RWPE1 (cell line): ENCODE data around the gene PLOD1.

Source experiments
- CTCF ChIA-PET: fragments of 350-600 bp; sonication (Branson Sonifier 250); formaldehyde crosslinking; extraction: SDS; loops from one replicate; lab custom pipeline; 2021; lab: Yijun Ruan, JAX
- POLR2A ChIA-PET: fragments of 400-600 bp; formaldehyde crosslinking; extraction: SDS; loops from one replicate; lab custom pipeline; 2020; ENCODE audit warnings: antibody characterized with exemption; ENCODE audit not compliant: low non-redundant PET; lab: Yijun Ruan, JAX
- DNase-seq: peaks from one replicate; pipeline ENCODE4 v3.0.0; 2012; ENCODE audit warnings: low spot score
- H3K27ac ChIP-seq: fragments of 450-650 bp; 2 replicates; pipeline ENCODE4 v1.5.1; 2017
- TF ChIP-seq, protein P1 (sequence below): fragments of 450-650 bp; conservative IDR thresholded peaks from 2 replicates; pipeline ENCODE4 v1.5.1; 2017; ENCODE audit warnings: low read depth, mild to moderate bottlenecking

Gene PLOD1

DNA sequence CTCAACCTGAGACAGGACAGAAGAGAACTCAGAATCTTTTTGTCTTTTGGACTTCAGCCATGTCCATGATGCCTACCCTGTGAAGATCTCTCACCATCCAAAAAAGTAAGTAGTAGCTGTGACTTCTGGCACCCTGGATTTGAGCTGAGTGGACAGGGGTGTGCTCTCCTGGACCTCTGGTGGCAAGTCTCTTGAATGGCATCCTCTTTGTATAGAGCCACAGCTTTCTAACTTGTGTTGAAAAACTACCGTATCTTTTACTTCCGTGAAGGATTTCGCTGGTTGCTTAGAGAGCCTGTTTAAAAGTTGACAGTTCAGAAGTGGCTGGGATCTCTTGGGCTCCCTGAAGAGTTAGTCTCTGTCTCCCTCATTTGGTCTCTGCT is 47.5 kb downstream of the PLOD1 start:
- ChIA-PET CTCF (interaction anchor here (0.6 to 1.5 kb wide), 5 partner anchors 14 to 143 kb away, joined by 3 to 7 read pairs (median 3); no protein-coding TSS in a partner anchor), POLR2A (no interaction called here)
- H3K27ac ChIP-seq: peak overlapping the region; percentile 99
- DNase-seq: peak; percentile 50
- TF ChIP-seq, protein P1, sequence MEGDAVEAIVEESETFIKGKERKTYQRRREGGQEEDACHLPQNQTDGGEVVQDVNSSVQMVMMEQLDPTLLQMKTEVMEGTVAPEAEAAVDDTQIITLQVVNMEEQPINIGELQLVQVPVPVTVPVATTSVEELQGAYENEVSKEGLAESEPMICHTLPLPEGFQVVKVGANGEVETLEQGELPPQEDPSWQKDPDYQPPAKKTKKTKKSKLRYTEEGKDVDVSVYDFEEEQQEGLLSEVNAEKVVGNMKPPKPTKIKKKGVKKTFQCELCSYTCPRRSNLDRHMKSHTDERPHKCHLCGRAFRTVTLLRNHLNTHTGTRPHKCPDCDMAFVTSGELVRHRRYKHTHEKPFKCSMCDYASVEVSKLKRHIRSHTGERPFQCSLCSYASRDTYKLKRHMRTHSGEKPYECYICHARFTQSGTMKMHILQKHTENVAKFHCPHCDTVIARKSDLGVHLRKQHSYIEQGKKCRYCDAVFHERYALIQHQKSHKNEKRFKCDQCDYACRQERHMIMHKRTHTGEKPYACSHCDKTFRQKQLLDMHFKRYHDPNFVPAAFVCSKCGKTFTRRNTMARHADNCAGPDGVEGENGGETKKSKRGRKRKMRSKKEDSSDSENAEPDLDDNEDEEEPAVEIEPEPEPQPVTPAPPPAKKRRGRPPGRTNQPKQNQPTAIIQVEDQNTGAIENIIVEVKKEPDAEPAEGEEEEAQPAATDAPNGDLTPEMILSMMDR: no peak

DNA sequence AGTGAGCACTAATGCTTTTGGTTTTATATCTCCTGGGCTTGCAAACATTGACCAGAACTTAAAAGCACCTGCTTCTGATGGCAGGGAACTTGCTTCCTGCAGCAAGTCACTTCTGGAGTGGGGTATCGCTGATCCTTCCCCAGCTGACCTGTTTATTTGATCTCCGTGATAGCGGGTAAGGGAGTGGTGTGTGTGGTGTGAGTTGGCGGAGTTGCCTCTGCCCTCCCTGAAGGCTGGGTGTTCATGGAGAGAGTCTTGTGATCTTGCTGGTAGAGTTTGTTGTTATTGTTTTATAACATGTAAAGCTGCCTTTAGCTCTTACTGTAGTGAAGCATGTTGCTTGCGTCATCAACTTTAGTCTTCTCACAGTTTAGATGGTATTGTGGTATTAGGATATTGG is 49.6 kb downstream of the PLOD1 start:
- ChIA-PET CTCF (interaction anchor here (0.6 to 0.9 kb wide), 2 partner anchors 18 to 103 kb away, joined by 3 to 6 read pairs; no protein-coding TSS in a partner anchor), POLR2A (no interaction called here)
- no peak for DNase-seq
- H3K27ac ChIP-seq: peak overlapping the region; percentile 39; the same call in 1 of the 2 replicates
- TF ChIP-seq, protein P1: no peak

DNA sequence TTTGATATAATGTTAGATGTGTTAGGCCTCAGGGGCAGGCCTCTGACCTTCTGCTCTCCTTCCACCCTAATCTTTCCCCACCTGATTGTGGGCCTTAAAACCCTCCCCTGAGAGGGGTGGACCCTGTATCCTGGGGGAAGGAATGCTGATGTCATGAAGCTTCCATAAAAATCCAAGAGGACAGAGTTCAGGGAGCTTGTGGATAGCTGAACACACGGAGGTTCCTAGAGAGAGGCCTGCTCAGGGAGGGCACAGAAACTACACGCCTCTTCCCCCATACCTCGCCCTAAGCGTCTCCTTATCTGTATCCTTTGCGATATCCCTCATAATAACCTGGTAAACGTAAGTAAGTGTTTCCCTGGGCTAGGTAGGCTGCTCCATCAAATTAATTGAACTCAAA is 50.1 kb downstream of the PLOD1 start:
- DNase-seq: no peak
- ChIA-PET POLR2A (no interaction called here), CTCF (interaction anchor here (0.6 to 0.9 kb wide), 2 partner anchors 18 to 103 kb away, joined by 3 to 6 read pairs; no protein-coding TSS in a partner anchor)
- peak overlapping the region; percentile 31; the same call in 1 of the 2 replicates for H3K27ac ChIP-seq
- TF ChIP-seq, protein P1: no peak

DNA sequence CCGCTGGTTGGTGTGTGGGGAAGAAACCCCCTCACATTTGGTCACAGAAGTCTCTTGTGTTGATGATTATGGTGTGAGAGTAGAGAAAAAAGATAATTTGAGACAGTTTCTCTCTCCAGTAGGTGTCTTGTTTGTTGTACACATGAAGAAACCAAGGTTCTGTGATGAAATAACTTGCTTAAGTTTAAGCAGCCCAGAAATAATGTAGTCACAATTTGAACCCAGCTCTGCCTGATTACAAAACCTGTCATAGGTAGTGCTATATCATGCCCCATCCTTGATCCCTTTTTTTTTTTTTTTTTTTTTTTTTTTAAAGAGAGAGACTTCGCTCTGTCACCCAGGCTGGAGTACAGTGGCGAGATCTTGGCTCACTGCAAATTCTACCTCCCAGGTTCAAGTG is 50.7 kb downstream of the PLOD1 start:
- peak overlapping the region; percentile 31; the same call in 1 of the 2 replicates for H3K27ac ChIP-seq
- ChIA-PET CTCF (interaction anchor here (0.9 kb wide), 1 partner anchor 17 kb away, joined by 3 read pairs; no protein-coding TSS in a partner anchor), POLR2A (no interaction called here)
- no peak for DNase-seq
- TF ChIP-seq, protein P1: no peak

DNA sequence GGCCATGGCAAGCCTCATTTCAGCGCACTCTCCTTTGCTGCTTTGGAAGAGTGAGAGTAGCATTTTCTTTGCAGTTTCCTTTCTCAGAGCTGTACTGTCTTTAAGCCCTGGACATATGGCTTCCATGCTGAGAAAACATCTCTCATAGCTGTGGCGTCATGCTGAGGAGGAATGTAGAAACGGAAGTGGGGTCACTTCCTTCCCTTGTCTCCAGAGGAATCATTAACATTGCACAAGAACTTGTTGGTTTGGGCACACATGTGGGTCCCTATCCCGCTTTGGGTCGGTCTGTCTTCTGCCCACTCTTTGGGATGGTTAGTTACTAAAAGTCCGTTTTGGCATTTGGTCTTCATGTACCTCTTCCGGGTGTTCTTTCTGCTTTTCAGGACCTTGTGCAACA is 51.3 kb downstream of the PLOD1 start:
- ChIA-PET POLR2A (no interaction called here), CTCF (no interaction called here)
- TF ChIP-seq, protein P1: no peak
- DNase-seq: no peak
- H3K27ac ChIP-seq: no peak overlapping the region

DNA sequence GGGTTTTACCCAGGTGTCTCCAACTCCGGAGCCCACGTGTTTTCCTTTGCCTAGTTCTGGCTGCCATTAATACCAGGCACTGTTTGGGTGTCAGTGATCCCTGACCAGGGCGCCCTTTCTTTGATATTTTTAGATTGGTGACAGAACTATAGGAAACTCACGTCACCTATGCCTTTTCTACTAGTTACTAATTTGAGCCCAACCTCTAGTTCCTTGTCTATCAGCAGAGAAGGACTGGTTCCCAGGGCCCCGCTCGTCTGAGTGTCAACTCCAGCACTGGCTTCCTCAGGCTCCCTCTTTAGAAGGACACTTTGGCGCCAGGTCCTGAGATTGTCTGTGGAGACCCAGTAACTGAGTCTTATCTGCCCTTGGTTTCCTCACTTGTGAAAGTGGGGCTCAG is 55.2 kb downstream of the PLOD1 start:
- TF ChIP-seq, protein P1: no peak
- POLR2A ChIA-PET: no interaction called here
- peak overlapping the region; percentile 13; the same call in 1 of the 2 replicates for H3K27ac ChIP-seq
- no peak for DNase-seq
- CTCF ChIA-PET: no interaction called here
